Mucosa of gallbladder (tissue), 1 donor: ENCODE data around the gene NELFCD. TPM values are rescaled to one million over a fixed set of nuclear protein-coding genes. Genes with fewer than 3 reads are reported as not detected.
"Not testable (repeated sequence)": the region's sequence is repeated elsewhere in the genome, so short reads cannot be mapped to it uniquely, and the experiment has no call there.

Experiments
- DNase-seq: peaks from one replicate; pipeline ENCODE4 v3.0.0-alpha.2; 2020; ENCODE audit warnings: low spot score
- total RNA-seq: library from RNA; stranded (reverse); gene quantifications from one replicate; pipeline ENCODE4 v1.2.1, GENCODE V29; 2021
- donor health status: DM: no; HTN: no; CAD: no.

The NELFCD gene
- total RNA-seq, 1 donor from 2014 or later = 55.2 TPM

DNA sequence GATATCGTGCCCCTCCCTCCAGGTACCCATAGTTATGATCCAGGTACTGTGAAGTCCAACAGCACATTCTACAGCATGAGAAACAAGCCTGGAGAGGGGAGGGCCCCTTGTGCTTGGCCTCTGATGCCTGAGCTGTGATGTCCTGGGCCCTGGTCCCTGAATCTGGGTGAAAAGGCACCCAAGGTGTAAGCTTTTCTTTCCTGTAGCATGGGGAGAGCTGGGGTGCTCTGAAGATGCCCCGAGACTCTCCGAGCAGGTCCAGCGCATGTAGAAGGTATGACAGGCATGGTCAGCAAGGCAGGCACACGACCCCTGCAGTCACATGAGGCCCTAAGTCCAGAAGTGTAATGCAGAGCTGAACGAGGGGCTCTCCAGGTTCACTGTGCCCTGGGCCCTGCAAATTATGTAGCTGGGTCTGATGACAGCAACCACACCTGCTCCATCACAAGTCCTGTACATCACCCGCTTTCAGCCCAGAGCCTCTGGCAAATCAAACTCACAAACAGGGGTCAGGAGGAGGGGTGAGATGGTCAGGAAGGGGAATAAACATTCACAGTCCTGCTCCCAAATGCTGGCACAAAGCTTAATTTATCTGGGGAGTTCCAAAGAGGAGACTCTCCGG lies 27.8 kb downstream of the NELFCD start:
- no peak for DNase-seq

DNA sequence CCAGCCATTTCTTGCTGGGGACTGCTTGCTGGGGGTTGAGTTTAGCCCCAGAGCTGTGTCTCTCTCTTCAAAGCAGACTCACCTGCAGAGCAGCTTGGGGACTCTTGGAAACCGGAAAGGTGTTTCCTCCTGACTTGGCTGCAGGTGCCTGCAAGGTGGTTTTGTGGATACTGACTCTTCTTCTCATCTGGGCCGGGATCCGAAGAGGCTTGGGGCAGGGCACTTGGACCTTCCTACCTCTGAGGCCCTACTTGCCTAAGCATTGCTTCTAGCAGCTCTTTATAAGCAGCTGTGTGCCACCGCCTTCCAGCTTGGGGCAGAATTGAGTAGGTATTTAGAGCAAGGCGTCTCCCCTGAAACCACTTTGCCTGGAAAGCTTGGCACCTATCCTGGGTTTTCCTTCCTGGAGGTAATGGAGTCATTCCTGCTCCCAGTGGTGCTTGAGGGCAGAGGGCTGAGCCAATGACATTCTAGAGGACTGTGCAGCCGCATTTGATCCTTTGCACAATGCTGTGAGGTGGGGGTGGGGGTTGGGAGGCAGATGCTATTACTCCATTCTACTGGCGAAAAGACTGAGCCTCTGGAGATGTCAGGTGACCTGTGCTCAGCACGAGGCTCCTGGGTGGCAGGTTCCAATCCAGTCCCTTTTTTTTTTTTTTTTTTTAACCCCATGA lies 29.4 kb downstream of the NELFCD start:
- no peak for DNase-seq

DNA sequence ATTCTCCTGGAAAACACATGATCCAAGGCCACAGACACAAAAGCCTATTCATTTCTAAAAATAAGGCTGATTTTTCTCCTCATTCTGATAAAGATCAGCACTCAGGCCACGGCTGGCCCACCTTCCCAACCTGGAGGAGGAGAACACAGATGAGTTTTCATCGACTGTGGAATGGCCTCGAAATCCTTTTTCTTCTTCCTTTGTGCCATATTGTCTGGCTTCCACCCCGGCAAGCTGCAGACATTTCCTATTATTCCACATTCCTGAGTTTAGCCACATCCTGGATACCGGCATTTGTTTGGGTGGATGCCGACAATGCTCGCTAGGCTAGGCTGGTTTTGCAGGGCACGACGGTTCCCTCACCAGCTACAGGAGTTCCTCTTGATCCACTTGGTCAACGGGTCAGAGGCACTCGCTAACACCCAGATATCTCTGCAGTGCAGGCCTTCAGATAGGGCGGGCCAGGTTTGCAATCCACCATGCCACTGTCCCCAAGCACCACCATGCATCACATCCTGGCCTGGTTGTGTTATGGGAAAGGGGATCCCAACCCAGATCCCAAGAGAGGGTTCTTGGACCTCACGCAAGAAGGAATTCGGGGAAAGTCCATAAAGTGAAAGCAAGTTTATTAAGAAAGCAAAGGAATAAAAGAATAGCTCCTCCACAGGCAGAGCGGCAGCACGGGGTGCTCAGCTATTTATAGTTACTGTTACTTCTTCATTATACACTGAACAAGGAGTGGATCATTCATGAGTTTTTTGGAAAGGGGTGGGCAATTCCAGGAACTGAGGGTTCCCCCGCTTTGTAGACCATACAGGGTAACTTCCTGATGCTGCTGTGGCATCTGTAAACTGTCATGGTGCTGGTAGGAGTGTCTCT lies 30.2 kb downstream of the NELFCD start:
- DNase-seq = no peak

DNA sequence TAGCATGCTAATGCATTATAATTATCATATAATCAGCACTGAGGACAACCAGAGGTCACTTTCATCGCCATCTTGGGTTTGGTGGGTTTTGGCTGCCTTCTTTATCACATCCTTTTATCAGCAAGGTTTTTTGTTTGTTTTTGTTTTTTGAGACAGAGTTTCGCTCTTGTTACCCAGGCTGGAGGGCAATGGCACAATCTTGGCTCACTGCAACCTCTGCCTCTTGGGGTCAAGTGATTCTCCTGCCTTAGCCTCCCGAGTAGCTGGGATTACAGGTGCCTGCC lies 30.8 kb downstream of the NELFCD start:
- DNase-seq = not testable (repeated sequence)

DNA sequence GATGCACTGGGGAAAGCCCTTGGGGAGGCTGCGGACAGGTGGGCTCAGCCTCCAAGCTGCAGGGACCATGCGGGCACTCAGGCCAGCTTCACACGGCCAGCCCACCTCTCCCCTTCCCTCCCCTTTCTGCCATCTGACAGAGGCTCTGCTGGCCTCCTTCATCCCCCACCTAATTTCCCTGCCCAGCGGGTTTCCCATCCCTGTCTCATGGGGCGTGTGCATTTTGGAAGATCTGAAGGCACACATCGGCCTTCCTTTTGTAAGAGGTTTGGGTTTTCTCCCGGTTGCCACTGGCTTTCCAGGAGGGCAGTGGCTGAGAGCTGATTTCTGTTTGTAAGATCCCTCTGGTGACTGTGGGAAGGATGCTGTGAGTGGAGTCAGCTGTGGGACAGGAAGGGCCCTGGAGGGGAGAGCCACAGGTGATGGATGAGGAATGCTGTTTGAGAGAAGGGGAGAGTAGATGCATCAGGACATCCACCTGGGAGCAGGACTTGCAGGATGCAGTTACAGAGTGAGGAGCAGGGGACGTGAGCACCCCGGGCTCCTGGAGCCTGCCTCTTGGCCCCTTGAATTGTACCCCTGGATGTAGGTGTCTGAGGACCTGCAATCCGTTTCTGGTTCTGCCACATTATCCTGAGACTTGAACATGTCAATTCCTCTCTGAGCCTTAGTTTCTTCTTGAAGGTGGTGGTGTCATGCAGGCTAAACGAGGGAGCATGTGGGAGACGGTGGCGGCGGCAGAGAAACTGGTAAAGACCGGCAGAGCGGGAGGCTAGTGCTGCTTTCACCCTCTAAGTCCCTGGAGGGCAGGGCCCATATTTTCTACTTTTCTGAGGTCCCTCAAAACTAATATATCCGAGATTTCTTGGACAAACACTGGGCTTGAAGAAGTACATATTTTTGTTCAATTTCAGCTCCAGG lies 32.2 kb downstream of the NELFCD start:
- no peak for DNase-seq

DNA sequence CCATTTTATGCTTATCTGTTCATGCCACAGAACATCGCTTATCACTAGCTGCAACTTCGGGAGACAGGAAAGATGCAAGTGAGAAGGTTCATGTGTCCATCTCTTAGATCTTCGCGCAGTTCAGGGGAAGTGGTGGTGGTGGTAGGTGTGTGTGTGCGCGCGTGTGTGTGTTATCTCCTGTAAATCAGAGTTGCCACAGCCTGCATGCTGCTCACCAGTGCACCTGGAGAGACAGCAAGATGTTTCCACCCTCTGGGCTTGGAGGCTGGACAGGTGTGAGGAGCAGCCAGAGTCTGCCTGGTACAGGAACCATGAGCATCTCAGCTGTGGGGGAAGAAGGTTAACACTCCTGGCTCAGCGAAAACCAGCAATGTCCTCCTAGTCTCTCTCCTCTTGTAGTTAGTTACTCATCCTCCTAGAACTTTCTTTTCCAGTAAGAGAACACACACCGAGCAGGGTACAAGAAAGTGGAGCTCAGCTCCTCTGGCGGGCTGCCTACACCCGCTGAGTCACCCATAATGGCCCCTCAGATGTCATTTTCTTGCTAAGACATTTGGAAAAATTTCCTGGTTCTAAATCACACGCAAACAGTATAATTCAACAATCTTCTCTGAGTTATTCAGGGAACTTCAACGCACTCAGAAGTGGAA lies 33.0 kb downstream of the NELFCD start:
- DNase-seq = no peak

DNA sequence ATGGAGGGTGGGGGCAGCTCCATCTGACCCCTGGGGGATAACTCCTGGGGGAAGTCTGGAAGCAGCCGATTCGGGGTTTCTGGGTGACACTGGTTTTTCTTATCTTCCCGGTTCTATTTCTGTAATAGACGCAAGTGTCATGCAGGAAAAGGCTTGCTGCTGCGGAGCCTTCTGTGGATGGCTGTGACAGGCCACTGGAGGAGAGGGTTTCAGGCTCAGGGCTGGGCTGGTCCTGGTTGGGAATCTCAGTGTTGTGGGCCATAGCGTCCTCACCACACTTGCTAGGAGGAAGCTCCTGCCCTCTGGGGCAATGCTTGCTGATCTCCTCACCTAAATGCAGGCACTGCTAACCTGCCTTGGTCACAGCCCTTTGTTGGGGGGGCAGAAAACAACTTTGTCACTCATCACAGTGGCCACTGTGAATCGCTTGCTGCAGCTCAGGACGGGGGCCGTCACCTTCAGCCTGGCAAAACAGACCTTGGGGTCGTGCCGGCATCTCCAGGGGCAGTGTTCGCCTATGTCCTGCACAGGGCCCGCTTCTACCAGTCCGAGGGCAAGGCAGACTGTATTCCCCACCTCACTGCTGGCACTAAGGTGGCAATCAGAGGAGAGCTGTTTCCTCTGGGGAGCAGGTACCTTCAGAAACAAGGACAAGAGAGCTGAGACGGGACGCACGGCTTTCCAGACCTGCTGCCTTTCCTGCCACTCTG lies 33.8 kb downstream of the NELFCD start:
- no peak for DNase-seq

DNA sequence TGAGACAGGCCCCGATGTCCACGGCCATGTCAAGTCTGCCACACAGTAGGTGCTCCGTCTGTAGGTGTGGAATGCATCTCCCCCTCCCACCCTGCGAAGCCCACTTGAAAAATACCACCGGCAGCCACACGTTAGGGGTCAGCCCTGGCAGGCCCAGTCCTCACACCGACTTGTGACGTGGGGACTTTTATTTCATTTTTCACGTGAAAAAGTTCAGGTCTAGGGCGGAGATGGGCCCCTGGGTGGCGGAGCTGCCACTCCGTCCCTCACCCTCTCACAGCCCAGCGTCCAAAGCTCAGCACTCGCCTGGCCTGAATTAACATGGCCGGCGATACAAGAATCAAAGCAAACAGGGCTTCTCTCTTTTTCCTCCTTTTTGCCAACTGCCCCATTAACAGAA lies 34.4 kb downstream of the NELFCD start:
- no peak for DNase-seq

DNA sequence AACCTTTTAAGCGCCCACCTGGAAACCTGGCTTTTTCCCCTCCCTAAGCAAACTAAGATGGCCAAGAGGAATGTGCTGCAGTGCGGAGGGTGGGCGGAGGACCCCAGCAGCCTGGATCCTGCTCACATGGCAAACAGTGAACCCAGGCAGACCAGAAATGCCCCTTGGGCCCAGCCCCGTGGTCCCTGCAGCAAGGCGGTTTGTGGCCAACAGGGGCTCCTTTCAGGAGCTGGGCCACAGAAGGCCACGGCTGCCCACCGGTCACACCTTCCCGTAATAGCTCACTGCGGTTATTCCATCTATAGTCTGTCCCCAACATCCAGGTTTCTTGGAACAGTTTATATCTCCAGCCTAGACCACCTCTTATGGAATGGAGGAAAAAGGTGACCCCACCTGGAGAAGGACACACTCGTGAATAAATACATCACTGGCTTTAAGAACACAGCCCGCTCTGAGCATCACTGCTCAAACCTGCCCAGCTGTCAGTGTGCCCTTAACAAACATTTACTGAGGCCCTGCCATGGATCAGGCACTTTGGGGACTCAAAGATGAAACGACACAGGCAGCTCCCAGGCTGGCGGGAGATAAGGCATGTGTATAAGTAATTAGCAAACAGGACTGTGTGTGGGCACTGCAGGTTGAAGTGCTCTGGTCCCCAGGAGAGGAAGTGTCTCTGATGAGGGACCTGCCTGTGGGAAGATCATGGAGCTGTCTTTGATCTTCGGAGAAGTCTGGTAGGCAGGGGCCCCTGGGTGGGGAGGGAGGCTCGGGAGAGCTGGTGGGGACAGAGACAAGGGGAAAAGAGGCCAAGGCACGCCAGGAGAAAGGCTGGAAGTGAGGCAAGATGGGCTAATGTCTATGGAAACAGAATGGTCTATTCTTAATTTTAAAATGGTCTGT lies 35.0 kb downstream of the NELFCD start:
- no peak for DNase-seq

DNA sequence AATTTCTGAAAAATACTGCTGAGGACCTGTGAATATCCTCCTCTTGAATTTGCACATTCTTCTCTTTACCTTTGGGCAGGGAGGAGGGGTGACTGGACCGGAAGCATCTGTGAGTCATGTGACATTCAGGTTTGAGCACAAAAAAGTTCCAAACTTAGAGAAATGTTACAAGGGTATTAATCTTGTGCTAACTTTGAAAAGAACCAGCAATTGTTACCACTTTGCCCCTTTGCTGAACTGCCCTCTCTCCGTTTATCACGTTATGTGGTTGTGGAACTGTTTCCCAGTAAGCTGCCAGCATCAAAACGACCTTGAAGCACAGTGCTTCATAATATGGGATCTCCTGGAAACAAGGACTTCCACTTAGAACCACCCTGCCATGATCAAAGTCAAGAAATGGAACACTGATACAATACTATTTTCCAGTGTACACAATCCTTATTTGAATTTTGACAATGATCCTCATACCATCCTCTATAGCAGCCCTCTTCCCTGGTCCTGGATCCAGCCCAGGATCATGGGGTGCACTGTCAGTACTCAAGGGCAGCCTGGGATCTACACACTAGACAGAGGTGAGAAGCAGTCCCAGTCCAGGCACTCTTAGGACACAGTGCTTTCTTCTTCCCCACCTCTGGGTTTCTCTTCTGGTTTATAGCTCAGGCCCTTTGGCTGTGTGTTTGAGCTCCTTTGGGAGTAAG lies 35.9 kb downstream of the NELFCD start:
- DNase-seq = no peak

DNA sequence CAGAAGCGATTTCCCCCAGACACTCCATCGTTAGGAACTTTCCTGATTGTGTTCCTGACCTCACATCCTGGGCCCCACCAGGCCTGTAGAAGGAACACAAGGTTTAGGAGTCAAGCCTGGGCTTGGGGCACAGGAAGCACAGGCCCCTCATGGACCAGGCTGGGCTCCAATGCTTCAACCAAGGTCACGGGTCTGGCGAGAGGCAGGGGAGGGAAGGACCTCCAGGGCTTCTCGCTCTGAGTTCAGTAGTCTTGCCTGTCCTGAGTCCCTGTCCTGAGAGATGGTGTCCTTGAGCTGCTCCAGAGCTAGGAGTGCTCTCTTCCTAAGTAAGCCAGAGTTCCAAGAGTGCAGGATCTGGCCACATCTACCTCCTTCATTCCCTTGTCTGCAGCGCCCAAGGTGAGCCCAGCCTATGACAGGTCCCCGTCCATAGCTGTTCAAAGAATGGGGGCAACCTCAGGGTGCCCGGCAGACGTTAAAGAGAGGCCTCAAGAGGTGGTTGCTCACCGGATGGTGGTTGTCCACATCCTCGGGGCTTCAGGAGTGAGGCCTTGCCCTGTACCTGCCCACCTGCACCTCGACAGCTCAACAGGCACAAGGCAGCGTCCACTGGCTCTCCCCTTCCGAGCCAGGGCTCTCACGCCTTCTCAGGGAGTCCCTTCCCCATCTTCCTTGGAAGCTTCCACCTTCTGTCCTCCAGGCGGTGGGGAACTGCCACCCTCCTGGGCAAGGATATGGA lies 36.6 kb downstream of the NELFCD start:
- DNase-seq = no peak

DNA sequence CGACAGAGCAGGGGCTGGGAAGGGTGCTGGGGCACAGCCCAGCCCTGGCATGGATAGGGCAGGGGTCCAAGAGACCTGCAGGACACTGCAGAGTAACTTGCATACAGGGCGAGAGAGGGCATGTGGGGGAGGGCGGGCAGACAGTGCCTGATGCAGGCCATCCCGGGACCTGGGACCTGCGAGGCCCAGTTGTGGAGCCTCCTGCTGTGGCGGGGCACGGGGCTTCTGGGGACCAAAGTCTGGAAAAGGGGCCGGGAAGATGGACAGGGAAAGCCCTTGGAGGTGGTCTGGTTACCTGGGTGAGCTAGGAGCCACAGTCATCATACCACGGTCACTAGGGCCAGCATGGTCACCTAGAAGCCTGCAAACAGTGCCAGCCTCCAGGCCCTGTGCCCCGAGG lies 37.8 kb downstream of the NELFCD start:
- no peak for DNase-seq

DNA sequence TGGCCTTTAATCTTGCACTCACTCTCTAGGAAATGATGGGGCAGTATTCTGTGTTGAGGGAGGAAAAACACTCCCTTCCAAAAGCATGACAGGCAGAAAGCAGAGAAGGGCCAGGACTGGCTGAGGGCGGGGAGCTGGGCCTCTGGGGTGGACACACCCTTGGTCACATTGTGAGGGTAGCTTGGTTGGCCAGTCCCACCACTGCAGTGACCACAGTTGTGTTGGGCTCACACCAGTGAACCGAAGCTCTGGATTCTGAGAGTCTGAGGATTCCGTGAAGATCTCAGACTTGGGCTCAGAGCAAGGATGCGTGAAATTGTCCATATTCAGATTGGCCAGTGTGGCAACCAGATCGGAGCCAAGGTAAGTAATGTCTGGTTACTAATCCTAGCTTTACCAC lies 38.2 kb downstream of the NELFCD start, which contains the start of gene TUBB1:
Gene TUBB1, plus strand, starts transcription at position 213 of the 400 bp plus-strand sequence. Its CDS starts 94 bp downstream, at position 307.
- no peak for DNase-seq

DNA sequence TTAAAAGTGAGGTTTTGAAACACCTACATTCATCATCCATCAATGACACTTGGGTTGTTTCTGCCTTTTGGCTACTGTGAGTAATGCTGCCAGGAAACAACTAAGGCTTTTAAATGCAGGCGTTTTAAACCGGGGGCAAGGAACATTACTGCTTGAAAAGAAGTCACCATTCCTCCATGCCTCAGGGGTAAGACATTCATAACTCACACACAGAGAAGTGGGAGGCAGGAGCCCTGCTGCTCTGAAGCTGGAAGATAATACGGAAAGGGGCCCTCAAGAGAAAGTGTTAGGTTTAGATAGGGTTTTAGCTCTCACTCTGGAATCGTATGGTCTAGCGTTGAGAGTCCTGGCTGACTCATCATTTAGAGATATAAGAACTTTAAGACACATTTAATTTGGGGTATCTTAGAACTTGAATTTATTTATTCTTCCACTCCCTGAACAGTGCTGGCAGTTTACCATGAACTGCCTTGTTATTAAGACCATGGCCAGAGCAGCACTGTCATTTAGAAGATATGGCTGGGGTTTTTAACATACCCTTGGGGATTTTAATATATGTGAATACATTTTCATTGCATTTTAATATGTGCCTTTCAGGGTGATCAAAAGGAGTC lies 40.0 kb downstream of the NELFCD start:
- no peak for DNase-seq

DNA sequence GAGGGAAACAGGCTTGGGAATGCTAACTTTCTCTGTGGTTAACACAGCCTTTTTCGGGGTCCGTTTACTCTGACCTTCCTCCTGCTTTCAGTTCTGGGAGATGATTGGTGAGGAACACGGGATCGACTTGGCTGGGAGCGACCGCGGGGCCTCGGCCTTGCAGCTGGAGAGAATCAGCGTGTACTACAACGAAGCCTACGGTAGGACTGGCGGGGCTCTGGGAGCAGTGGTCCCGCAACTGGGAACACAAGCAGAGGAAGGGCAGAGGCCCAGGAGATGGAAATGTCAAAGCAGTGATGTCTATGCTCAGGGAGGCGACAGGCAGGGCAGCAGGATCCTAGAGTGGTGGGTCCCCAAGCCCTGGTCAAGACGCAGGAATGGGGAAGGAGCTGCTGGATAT lies 41.7 kb downstream of the NELFCD start:
- DNase-seq = no peak

DNA sequence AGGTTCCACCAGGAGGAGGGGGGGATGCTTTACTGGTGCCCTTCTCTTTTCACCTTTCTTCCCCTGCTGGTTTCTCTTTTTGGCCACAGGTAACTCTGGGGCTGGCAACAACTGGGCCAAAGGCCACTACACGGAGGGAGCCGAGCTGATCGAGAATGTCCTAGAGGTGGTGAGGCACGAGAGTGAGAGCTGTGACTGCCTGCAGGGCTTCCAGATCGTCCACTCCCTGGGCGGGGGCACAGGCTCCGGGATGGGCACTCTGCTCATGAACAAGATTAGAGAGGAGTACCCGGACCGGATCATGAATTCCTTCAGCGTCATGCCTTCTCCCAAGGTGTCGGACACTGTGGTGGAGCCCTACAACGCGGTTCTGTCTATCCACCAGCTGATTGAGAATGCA lies 42.6 kb downstream of the NELFCD start:
- no peak for DNase-seq

DNA sequence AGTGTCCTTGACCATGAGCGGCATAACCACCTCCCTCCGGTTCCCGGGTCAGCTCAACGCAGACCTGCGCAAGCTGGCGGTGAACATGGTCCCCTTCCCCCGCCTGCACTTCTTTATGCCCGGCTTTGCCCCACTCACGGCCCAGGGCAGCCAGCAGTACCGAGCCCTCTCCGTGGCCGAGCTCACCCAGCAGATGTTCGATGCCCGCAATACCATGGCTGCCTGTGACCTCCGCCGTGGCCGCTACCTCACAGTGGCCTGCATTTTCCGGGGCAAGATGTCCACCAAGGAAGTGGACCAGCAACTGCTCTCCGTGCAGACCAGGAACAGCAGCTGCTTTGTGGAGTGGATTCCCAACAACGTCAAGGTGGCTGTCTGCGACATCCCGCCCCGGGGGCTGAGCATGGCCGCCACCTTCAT lies 43.1 kb downstream of the NELFCD start:
- DNase-seq = no peak

DNA sequence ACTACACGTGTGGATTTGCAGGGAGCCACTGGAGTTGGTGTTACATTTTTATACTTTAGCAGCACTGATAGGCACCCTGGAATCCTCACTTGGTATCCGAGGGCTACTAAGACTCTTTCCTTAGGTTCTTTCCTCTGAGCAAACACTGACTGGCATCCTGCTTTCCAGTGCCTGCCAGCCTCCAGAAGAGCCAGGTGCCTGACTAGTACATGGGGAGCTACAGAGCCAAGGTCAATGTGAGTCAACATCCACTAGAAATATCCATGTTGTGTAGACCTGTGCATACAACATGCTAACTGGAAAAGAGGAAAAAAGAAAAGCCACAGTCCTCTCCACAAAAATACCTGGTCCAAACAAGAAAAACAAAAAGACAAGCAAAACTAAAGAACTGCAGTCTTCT lies 44.0 kb downstream of the NELFCD start:
- no peak for DNase-seq
